ENCODE measurements around the gene TEKT5.
"Not testable (repeated sequence)": the region's sequence is repeated elsewhere in the genome, so short reads cannot be mapped to it uniquely, and the experiment has no call there.

TEKT5 gene

DNA sequence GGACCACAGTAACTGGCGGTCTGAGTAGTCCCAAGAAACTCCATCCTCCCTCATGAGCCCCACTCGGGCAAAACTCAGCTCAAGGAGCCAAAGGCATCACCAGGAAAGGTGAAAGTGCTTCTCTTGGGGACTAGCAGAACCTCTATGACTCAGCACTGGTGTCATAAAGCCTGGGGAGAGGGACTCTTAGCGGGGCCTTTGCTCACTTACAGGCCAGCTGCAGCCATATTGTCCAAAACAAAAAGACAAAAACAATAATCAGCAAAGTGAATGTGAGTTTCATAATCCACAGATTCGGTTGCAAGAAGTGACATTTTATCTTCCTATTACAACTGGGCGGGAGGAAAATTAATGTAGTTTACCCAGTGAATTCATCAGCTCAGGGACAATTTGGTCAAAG lies at the start of gene TEKT5:
Gene TEKT5 (minus strand): TSS at position 101 of the 400 bp plus-strand sequence. CDS start 57 bp downstream, at position 44.
- DNase-seq (ENCODE audit: low read depth in 3 of 3) = no peak

DNA sequence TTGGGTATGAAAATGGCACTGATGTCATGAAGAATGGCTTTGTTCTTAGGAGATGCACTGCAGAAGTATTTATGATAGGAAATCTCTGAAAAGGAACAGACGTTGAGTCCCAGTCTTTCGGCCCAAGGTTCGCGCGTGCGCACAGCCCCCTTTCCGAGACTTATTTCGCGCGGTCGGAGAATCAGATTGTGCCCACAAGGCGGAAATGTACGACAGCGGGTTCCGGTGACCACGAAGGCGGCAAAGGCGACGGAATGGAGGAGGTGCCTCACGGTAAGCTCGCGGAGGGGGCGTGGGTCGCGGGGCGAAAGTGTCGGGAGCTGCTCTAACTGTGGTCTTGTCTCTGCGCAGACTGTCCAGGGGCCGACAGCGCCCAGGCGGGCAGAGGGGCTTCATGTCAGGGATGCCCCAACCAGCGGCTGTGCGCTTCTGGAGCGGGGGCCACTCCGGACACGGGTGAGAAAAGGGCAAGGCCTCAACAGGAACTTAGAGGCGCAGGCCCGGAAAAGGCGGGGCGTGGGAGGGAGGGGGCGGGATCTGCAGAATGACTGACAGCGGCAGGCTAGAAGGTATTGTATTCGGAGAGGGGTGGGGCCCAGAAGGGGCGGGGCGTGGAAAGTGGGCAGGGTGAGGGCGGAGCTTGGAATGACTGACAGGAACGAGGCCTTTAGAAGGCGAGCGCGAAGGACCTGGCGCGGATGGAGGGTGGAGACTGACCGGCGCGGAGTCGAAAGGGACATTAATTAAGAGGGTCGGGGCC lies 49.1 kb upstream of the TEKT5 start, which contains the start of gene NUBP1:
Gene NUBP1 (plus strand): TSS at position 233 of the 760 bp plus-strand sequence. CDS start 22 bp downstream, at position 255.
- peak; percentile 99 to 100 (median 100) for DNase-seq (ENCODE audit: low read depth in 3 of 3)

DNA sequence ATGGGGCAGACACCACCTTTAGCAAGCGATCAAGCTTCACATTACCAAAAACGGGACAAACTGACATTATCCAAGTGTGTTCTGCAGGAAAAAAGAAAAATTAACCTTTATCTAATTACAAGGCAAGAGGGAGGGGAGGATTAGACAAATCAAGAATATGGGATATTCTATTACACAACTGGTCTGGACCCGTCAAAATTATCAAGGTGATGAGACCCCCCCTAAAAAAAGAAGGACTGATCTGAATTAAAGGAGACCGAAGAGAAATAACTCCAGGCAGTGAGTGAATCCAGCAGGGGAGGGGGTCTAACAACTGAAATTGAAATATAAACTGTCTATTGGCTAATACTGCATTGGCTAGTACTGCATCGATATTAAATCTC lies 48.5 kb upstream of the TEKT5 start:
- DNase-seq (ENCODE audit: low read depth in 3 of 3) = no peak

DNA sequence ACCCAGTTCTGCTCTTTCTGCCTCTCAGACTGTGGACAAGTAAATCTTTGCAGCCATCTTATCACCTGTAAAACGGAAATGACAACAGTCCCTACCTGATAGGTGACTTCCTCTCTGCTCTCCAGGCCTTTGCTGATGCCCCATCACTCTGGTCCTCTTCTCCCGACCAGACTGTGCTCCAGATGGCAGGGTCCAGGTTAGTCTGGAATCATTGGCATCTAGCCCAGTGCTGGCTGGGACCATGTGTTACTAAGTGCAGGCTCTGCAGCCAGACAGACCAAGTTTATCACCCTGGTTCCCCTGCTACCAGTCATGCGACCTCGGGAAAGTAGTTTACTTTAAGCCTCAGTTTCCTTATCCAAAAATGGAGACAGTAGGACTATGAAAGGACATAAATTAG lies 47.1 kb upstream of the TEKT5 start:
- DNase-seq (ENCODE audit: low read depth in 3 of 3) = no peak

DNA sequence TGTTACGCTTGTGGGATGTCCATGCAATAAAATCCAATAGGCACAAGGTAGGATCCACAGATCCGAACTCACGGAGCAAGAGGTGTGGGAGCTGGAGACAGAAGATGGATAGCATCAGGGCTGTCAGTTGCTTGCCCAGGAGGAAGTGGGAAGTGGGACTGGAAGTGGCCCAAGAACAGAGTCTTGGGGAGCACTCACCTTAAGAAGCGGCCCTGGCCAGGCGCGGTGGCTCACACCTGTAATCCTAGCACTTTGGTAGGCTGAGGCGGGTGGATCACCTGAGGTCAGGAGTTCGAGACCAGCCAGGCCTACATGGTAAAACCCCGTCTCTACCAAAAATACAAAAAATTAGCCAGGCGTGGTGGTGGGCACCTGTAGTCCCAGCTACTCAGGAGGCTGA lies 46.5 kb upstream of the TEKT5 start:
- not testable (repeated sequence) for DNase-seq (ENCODE audit: low read depth in 3 of 3)

DNA sequence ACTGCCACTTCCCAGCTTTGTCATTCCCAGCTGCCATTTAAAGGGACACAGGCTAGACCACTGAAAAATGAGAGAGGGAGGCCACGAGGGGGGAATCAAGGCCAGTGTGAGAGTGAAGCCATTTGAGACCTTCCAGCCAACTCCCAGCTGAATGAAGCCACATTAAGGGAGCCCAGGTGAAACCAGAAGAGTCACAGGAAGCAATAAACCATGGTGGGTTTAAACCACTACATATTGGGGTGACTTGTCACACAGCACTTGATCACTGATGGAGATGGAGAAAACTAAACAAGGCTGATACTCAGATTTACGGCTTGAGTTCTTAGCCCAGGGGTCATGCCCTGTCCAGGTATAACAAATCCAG lies 46.1 kb upstream of the TEKT5 start:
- no peak for DNase-seq (ENCODE audit: low read depth in 3 of 3)

DNA sequence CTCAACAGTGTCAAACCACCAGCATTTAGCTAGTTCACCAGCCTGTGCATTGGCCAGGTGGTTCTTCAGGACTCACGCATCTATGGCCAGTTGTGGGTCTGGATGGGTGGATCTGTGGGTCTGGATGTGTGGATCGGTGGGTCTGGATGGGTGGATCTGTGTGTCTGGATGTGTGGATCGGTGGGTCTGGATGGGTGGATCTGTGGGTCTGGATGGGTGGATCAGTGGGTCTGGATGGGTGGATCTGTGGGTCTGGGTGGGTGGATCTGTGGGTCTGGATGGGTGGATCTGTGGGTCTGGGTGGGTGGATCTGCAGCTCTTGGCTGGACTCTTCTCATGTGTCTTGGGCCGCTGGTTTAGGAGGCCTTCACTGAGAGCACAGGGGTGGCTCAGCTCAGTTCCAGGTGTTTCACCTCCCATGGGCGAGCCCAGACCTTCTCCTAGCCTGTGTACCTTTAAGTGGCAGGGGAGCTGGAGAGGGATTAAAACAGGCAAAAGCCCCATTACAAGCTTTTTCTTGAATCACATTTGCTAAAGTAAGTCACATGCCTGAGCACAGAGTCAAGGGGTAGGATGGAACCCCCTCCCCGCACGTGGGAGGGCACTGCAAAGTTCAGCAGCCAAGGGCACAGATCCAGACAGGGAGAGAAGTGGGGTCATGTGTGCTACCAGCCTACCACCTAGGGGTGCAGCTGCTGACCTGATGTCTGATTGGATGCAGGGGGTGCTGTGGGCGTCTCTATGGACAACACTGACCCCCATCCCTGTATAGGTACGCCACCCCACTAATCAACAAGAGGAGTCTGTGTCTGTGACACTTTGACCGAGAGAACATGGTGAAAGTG lies 45.5 kb upstream of the TEKT5 start:
- no peak for DNase-seq (ENCODE audit: low read depth in 3 of 3)

DNA sequence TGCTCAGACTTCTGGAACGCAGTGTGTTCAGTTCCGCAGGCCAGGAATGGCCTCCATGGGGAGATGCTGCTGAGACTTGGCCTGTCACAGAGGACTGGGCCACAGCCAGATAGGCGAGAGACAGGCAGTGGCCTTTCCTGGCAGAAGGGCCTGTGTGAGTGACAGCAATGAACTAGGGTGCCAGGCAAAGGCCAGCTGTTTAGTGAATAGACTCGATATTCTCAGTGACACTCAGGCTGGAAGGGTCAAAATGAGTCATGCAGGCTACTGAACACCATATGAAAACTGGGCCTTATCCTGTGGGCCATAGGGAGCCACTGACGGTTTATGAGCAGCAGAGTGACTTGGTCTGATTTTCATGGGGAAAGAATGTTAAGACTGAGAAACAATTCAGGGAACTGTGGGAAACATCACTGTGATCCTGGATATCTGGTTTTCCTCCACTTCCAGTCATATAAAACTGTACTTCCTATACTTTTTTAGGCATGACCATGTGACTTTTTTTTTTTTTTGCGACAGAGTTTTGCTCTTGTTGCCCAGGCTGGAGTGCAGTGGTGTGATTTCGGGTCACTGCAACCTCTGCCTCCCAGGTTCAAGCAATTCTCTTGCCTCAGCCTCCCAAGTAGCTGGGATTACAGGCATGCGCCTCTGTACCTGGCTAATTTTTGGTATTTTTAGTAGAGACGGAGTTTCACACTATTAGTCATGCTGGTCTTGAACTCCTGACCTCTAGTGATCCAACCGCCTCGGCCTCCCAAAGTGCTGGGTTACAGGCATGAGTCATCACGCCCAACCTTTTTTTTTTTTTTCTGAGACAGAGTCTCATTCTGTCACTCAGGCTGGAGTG lies 43.7 kb upstream of the TEKT5 start:
- DNase-seq (ENCODE audit: low read depth in 3 of 3) = peak in 1 of 3 experiments; percentile 18

DNA sequence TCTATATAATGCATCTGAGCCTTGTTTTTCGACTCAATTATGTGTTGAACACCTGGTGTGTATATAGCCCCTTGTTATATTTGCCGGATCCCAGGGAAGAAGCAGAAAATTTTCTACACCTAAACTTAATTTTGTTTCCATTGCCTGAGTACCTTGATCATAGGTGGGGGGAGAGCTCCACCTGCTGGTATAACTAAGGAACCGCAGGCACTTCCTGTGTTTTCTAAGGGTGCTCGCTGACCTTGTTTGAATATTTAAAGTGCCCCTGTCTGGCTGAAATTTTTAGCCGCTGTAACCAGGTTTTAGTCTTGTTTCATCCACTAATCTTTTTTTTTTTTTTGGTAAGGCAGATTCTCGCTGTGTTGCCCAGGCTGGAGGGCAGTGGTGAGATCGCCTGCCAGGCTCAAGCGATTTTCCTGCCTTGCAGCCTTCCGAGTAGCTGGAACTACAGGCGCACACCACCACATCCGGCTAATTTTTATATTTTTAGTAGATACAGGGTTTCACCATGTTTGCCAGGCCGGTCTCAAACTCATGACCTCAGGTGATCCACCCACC lies 42.4 kb upstream of the TEKT5 start:
- peak; percentile 17 to 57 (median 40) for DNase-seq (ENCODE audit: low read depth in 3 of 3)

DNA sequence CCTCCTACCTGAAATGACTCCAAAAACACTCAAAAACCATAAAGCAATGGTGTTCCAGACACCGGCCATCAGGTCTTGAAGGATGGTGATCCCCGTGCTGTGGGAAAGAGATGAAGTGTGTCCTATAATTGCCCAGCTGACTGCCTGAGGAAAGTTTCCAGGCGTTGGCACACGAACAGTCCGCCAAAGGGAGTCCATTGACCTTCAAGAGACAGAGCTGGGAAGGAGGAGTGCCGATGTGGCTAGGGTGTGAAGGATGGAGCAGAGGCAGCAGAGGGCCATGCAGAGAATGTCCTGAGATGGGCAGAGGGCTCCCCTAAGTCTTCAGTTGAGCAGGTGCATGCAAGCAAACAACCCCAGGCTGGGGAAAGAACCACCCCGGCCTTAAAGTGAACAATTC lies 37.1 kb upstream of the TEKT5 start:
- DNase-seq (ENCODE audit: low read depth in 3 of 3) = no peak

DNA sequence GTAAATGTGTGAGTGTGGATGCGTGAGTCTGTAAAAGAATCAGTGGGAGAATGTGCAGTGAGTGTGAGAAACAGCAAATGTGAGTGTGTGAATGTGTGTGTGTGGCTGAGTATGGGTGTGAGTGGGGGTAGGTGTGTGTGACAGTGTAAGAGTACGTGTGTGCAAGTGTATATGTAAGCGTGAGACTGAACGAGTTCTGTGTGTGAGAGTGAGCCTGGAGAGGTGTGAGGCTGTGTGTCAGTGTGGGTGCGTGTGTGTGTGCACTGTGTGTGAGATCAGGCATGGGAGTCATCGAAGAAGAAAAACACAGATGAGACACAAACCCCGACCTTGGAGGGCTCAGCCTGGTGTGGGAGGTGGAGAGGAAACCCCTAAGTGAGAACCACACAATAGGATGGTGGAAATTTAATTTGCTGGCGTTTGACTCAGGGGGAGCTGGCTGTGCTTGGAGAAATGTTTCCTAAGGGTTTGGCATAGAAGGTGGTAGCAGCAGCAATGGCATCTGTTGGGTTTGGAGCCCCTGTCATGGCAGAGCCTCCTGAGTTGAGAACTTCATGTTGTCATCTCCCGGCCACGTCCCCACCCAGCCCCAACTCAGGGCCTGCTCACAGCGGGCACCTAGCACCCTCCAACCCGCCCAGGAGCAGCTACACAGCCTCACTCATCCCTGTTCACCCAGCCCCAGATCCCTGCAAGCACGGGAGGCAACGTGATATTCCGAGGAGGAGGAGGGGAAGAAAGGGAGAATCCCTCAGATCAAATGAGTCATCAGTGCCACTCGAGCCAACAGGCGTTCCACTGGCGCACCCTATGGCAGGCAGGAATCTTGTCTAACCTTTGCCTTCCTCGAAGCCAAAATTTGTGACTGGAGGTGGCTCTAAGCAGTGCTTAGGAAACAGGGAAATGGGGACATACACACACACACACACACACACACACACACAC lies 34.6 kb upstream of the TEKT5 start:
- DNase-seq (ENCODE audit: low read depth in 3 of 3) = no peak

DNA sequence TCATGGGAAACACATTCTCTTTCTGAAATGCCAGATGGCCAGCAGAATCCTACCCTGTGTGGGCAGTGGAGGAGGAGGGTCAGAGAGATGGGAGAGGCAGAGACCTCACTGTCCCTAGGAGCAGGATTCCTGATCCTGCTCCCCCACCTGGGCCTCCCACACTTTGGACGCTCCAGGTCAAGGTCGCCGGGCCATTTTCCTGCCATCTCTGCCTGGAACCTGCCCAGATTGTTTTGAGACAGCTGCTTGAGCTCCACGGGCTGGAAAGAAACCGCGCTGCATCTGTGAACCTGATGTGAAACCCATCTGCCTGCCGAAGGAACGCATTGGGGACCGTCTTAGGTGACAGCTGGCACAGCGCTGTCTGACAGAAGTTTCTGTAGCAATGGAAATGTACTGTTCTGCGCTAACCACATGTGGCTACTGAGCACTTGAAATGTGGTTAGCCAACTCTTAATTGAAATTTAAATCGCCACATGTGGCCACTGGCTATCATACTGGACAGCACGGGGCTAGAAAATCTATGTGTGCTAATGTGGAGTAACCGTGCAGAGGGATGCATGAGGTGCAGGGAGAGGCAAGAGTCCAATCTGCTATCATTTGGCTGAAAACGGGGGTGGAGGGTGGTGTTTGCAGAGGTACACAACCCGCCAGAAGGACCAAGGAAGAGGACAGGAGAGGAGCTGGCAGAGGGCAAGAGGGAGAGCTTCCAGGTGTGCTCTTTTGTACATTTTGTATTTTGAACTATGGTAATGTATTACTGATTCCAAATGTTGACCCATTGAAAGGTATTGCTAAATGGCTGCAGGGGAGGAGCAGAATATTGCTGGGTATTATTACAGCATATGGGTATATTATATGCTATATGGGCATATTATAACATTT lies 33.5 kb upstream of the TEKT5 start:
- DNase-seq (ENCODE audit: low read depth in 3 of 3) = no peak

DNA sequence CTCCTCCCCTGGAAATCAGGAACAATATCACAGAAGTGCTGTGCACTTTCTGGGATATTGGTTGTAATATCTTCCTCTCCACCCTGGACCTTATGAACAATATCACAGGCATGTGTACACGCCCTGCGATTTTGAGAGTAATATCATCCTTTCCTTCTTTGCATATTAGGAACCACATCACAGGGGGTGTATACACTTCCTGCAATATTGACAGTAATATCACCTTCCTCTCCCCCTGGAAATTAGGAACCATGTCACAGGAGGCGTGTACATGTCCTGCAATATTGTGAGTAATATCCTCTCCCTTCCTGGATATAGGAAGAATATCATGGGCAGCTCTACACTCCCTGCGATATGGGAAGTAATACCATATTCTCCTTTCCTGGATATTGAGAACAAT lies 14.2 kb upstream of the TEKT5 start:
- no peak for DNase-seq (ENCODE audit: low read depth in 3 of 3)

DNA sequence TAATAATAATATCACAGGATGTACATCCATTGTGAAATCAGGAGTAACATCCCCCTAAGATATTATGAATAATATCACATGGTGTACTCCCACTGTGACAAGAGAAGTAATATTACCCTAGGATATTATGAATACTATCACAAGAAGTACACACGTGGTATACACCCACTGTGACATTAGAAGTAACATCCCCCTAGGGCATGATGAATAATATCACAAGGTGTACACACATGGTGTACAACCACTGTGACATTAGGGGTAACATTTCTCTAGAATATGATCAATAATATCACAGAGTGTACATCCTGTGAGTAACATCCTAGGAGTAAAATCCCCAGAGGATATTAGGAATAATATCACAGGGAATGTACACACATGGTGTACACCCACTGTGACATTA lies 5.0 kb upstream of the TEKT5 start:
- DNase-seq (ENCODE audit: low read depth in 3 of 3) = no peak

DNA sequence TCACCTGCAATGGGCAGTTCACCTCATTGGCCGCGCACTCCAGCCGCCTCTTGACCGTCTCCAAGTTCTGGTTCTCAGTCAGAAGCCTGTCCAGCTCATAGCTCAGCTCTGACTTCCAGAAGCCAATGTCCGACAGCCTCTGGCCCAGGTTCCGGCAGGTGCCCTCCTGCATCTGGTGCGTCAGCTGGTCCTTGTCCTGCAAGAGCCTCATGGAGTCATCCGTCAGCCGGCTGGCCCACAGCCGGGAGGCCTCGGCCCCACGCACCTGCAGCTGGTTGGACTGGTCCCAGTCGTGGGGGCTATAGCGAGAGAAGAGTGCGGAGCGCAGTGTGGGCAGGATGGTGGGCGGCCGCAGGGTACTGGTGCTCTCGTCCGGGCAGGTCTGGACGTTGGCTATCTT lies 424 bp downstream of the TEKT5 start:
- no peak for DNase-seq (ENCODE audit: low read depth in 3 of 3)

DNA sequence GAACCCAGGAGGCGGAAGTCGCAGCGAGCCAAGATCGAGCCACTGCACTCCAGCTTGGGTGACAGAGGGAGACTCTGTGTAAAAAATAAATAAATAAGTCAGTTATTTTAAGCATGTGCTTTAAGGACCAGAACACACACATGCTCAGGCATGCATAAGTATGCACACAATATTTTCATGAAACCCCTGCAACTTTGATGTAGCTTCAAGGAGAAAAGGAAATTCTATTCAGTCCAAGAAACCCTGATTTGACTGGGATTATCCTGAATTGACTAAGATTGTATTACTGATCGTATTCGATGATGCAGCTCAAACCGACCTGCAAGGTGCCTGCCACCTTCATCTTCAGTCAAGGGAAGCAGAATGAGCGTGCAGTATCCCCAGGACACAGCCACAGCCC lies 841 bp downstream of the TEKT5 start:
- DNase-seq (ENCODE audit: low read depth in 3 of 3) = no peak

DNA sequence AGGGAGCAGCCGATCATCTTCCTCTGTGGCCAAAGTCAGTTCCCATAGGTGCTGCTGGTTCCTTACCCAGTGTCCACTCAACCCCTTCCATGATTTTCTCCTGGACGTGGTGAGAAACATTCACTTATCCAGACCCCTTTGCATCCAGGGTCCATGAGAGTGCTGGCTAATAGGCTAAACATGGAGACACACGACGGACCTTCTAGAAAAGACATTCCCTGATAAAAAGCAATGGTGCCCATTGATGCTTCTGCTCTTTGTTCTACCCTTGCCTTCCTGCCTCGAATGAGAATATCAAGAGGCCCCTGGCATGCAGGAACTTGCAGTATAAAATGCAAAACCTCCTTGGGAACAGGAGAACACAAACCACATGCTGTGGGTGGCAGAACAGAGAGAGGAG lies 2.3 kb downstream of the TEKT5 start:
- no peak for DNase-seq (ENCODE audit: low read depth in 3 of 3)

DNA sequence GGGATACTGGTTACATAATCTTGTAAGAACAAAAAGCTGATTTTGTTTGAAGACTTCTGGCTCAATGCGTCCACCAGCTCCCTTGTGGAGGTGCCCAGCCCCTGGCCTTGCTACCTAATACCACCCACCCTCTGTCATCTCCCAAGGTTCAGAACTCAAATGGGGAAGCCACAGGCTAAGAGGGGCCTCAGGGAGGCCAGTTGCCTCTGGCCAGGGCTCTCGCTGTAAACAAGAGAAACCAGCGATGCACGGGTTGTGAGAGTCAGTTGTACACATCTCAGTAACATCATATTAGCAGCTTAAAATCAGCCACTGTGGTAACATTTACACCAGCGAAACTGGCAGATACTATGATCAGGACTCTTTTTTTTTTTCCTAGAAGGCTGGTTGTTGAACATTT lies 6.0 kb downstream of the TEKT5 start:
- DNase-seq (ENCODE audit: low read depth in 3 of 3) = no peak

DNA sequence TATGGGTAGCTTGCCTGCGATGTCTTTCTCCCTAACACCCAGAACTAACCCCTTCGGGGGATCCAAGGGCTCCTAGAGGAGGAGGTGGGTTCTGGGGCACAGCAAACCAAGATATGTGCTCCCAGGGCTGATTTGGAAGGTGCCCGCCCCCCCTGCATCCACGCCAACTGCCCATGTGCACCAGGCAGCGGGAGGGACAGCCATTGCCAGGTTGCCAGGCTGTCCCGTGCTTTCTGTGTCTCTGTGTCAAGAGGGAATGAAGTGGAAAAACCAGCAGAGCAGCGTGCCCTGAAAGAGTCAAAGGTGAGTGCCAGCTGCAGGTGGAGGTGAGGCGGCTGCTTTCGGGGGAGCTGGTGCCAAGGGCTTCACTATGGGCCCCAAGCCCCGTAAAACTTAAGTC lies 6.4 kb downstream of the TEKT5 start:
- no peak for DNase-seq (ENCODE audit: low read depth in 3 of 3)

DNA sequence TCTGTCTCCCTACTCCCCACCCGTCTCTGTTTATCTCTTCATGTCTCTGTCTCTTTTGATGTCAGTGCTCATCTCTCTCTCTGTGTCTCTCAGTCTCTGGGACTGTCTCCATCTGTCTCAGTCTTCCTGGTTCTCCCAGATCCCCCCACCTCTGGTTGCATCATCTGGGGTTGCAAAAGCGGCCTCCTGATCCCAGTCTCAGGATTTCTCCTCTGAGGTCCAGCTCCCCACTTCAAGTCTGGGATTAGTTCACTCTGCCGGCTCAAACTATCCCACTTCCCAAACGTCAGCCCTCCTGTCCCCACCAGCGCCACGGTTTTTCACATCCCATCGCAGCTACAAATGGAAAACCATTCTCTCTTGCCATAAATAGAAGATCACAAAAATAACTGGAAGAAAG lies 9.0 kb downstream of the TEKT5 start:
- no peak for DNase-seq (ENCODE audit: low read depth in 3 of 3)
